Measurements from ENCODE around the gene LCE2A. TPM values are rescaled to one million over a fixed set of nuclear protein-coding genes. Genes with fewer than 3 reads are reported as not detected.

The LCE2A gene
- polyA plus RNA-seq, 1 of the 3 experiments (the other 2 are of a cell fraction): not detected

DNA sequence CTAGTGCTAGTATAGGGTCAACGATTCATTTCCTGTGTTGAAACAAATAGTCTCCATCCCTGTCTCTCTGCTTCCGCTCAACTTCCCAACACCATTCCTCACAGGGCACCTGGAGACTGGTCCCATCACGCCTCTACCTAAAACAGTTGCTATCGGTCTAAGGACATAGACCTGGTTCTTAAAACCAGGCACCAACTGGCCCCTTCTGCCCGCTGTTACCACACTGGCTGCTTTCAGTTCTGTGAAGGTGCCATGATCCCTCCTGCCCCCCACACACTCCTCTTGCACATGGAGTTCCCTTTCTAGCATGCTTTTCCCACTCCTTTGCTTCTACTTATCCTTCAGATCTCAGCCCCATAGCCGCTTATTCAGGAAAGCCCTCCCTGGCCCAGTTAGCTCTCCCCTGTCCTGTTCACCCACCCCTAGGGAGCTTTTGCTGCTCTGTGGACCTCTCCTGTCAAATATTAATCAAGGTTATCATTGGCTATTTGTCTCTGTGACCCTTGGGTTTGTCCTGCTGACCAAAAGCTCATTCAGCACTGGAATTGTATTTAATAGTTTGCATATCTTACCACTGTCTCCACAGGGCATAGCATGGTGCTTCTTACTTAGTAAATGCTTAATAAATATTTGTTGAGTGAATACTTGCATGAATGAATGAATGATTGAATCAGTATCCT, 47.8 kb downstream of the LCE2A start:
- Histone ChIP-seq H3K4me2 (peak overlapping the region; percentile 20; the same call in 1 of the 2 replicates), H3K4me1 (ENCODE audit: control insufficient read depth in 1 of 2, insufficient read depth in 2 of 2, low read depth in 1 of 2, low read length in 1 of 2) (no peaks in the 10 kb centered on the region), H2AFZ (ENCODE audit: low read depth) (no peak overlapping the region), H3K9ac (no peak overlapping the region), H3K79me2 (ENCODE audit: insufficient read depth) (no peaks in the 10 kb centered on the region), H4K20me1 (ENCODE audit: insufficient read depth) (no peaks in the 10 kb centered on the region), H3K27ac (ENCODE audit: low read depth in 2 of 2, low read length in 1 of 2) (no peak overlapping the region), H3F3A (replicated peaks; ENCODE audit: insufficient read depth) (no peaks in the 10 kb centered on the region), H3K9me3 (no peaks in the 10 kb centered on the region), H3K27me3 (ENCODE audit: insufficient read depth) (no peaks in the 10 kb centered on the region), H3K4me3 (ENCODE audit: low read depth in 2 of 2, low read length in 1 of 2) (no peak overlapping the region), H3K36me3 (replicated peaks in 1 of 2; ENCODE audit: control insufficient read depth in 1 of 2, insufficient read depth in 2 of 2, low read length in 1 of 2) (no peaks in the 10 kb centered on the region), H3K9me2 (no peaks in the 10 kb centered on the region)
- no peak for DNase-seq
- TF ChIP-seq POLR2AphosphoS5 (IDR thresholded peaks at IDR 0.05; ENCODE audit: low read depth, low read length): no peak
- TF ChIP-seq, protein P1, sequence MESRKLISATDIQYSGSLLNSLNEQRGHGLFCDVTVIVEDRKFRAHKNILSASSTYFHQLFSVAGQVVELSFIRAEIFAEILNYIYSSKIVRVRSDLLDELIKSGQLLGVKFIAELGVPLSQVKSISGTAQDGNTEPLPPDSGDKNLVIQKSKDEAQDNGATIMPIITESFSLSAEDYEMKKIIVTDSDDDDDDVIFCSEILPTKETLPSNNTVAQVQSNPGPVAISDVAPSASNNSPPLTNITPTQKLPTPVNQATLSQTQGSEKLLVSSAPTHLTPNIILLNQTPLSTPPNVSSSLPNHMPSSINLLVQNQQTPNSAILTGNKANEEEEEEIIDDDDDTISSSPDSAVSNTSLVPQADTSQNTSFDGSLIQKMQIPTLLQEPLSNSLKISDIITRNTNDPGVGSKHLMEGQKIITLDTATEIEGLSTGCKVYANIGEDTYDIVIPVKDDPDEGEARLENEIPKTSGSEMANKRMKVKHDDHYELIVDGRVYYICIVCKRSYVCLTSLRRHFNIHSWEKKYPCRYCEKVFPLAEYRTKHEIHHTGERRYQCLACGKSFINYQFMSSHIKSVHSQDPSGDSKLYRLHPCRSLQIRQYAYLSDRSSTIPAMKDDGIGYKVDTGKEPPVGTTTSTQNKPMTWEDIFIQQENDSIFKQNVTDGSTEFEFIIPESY (IDR thresholded peaks at IDR 0.05; ENCODE audit: borderline replicate concordance, low read depth): no peak
- TF ChIP-seq RXRA (IDR thresholded peaks at IDR 0.05; ENCODE audit: borderline replicate concordance, low read depth): no peak
- TF ChIP-seq, protein P2, sequence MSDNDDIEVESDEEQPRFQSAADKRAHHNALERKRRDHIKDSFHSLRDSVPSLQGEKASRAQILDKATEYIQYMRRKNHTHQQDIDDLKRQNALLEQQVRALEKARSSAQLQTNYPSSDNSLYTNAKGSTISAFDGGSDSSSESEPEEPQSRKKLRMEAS (IDR thresholded peaks at IDR 0.05; ENCODE audit: low read depth): no peak
- TF ChIP-seq EP300 (IDR thresholded peaks at IDR 0.05; ENCODE audit: borderline replicate concordance in 1 of 2, low read depth in 1 of 2, low read length in 1 of 2): no peak
- no peak for TF ChIP-seq RAD21 (IDR thresholded peaks at IDR 0.05; ENCODE audit: low read length)
- TF ChIP-seq USF1 (IDR thresholded peaks at IDR 0.05; ENCODE audit: borderline replicate concordance, low read depth): no peak
- no peak for TF ChIP-seq GABPA (IDR thresholded peaks at IDR 0.05; ENCODE audit: low read depth)
- TF ChIP-seq YY1 (IDR thresholded peaks at IDR 0.05; ENCODE audit: low read depth): no peak
- no peak for TF ChIP-seq PBX3 (IDR thresholded peaks at IDR 0.05)
- no peak for TF ChIP-seq TEAD4 (IDR thresholded peaks at IDR 0.05; ENCODE audit: borderline replicate concordance, insufficient read depth)
- no peak for TF ChIP-seq EZH2phosphoT487 (IDR thresholded peaks at IDR 0.05; ENCODE audit: borderline replicate concordance, low read depth)
- TF ChIP-seq RCOR1 (IDR thresholded peaks at IDR 0.05; ENCODE audit: low read length): no peak
- no peak for TF ChIP-seq TCF12 (IDR thresholded peaks at IDR 0.05)
- TF ChIP-seq REST (IDR thresholded peaks at IDR 0.05; ENCODE audit: low read depth, low read length): no peak
- TF ChIP-seq SIN3A (IDR thresholded peaks at IDR 0.05; ENCODE audit: borderline replicate concordance, low read depth, low read length): no peak
- CTCF ChIA-PET: interaction anchor here (1.5 kb wide), 1 partner anchor 18 kb away, joined by 3 read pairs; no protein-coding TSS in a partner anchor
- POLR2A ChIA-PET: no interaction called here
- WGBS (ENCODE audit: low lambda C conversion rate): 10% methylated on average over 6 of the region's 6 CpGs

Data from SK-N-SH (cell line).